K562 (cell line): ENCODE measurements around the gene SLAMF6. TPM values are rescaled to one million over a fixed set of nuclear protein-coding genes. Genes with fewer than 3 reads are reported as not detected.

Source experiments
- DDX20 ChIP-seq: fragments of 450-650 bp; IDR thresholded peaks from 2 replicates; pipeline ENCODE4 v1.6.1; 2016; ENCODE audit warnings: missing genetic modification characterization, low read depth, mild to moderate bottlenecking, missing compliant biosample characterization, moderate library complexity
- NFE2L1 ChIP-seq: fragments of 450-650 bp; IDR thresholded peaks from 2 replicates; pipeline ENCODE4 v1.6.1; 2016; ENCODE audit warnings: missing genetic modification characterization, low read depth, mild to moderate bottlenecking, missing compliant biosample characterization, moderate library complexity, borderline replicate concordance
- RB1 ChIP-seq: fragments of 450-650 bp; IDR thresholded peaks from 2 replicates; pipeline ENCODE4 v1.6.1; 2017; ENCODE audit warnings: low read depth, mild to moderate bottlenecking
- SMARCE1 ChIP-seq: fragments of 450-650 bp; IDR thresholded peaks from 2 replicates; pipeline ENCODE4 v1.7.1; 2016; ENCODE audit warnings: mild to moderate bottlenecking
- TEAD2 ChIP-seq: fragments of 450-650 bp; IDR thresholded peaks from 2 replicates; pipeline ENCODE4 v1.6.1; 2016; ENCODE audit warnings: missing genetic modification characterization, control low read depth, missing compliant biosample characterization
- TSC22D4 ChIP-seq: fragments of 450-650 bp; IDR thresholded peaks from 2 replicates; pipeline ENCODE4 v1.6.1; 2016; ENCODE audit warnings: missing genetic modification characterization, missing biosample characterization, control low read depth
- ZFP1 ChIP-seq: fragments of 450-650 bp; formaldehyde crosslinking; IDR thresholded peaks from 2 replicates; pipeline ENCODE4 v1.4.0; 2020; ENCODE audit warnings: mild to moderate bottlenecking, mixed read lengths
- ZKSCAN3 ChIP-seq: fragments of 250-450 bp; sonication (Bioruptor Pico); IDR thresholded peaks from 2 replicates; pipeline ENCODE4 v1.4.0; 2020
- ZNF175 ChIP-seq: fragments of 200-800 bp; sonication (Bioruptor generic); IDR thresholded peaks from 2 replicates; pipeline ENCODE4 v1.6.1; 2016; ENCODE audit warnings: low read depth, mild to moderate bottlenecking, missing genetic modification characterization, missing compliant biosample characterization
- ZNF263 ChIP-seq: sonication (generic); formaldehyde crosslinking; IDR thresholded peaks from 2 replicates; pipeline ENCODE4 v1.8.0; 2022; ENCODE audit warnings: mild to moderate bottlenecking, missing genetic modification reagents, borderline replicate concordance
- ZNF717 ChIP-seq: fragments of 250-450 bp; sonication (Bioruptor Pico); IDR thresholded peaks from 2 replicates; pipeline ENCODE4 v1.5.0; 2021
- polyA plus RNA-seq, 8 experiments: library from polyadenylated mRNA; depleted of rRNA in 4 of 8; stranded (reverse) in 5 of 8; unstranded in 3 of 8; fragments of >200 nt; fragmentation: Nextera tagmentation in 2 of 8; fragmentation: Illumina TruSeq in 1 of 8; extraction: Ambion mirVana in 2 of 8; extraction: Trizol in 1 of 8; gene quantifications; 2 replicates each; pipeline versions ENCODE4 v1.2.1 to v1.2.3, GENCODE V29; 2011 to 2014; ENCODE audit warnings: inconsistent platforms in 1 of 8, missing spikeins in 1 of 8
- total RNA-seq, 7 experiments: library from RNA; depleted of rRNA in 6 of 7; stranded (reverse); fragments of >200 nt in 6 of 7; fragmentation: Illumina TruSeq in 2 of 7; extraction: Trizol in 2 of 7; gene quantifications; 2 replicates each; pipeline versions ENCODE4 v1.2.1 to v1.2.3, GENCODE V29; 2011 to 2021; ENCODE audit warnings: low replicate concordance in 1 of 7
- TF ChIP-seq, protein P1 (sequence below): sonication (generic); formaldehyde crosslinking; IDR thresholded peaks from 2 replicates; pipeline ENCODE4 v1.8.0; 2022; ENCODE audit warnings: mild to moderate bottlenecking, missing genetic modification reagents
- TF ChIP-seq, protein P2 (sequence below): IDR thresholded peaks from 2 replicates; pipeline ENCODE4 v1.6.1; 2014; ENCODE audit warnings: antibody characterized with exemption
- TF ChIP-seq, protein P3 (sequence below): fragments of 450-650 bp; conservative IDR thresholded peaks from 2 replicates; pipeline ENCODE4 v1.6.1; 2016; ENCODE audit warnings: missing genetic modification characterization, low read depth, mild to moderate bottlenecking, control low read depth, missing compliant biosample characterization
- TF ChIP-seq, protein P4 (sequence below): fragments of 200-800 bp; sonication (Bioruptor generic); IDR thresholded peaks from 2 replicates; pipeline ENCODE4 v1.6.1; 2016; ENCODE audit warnings: missing genetic modification characterization, missing compliant biosample characterization

Gene SLAMF6
- total and polyA plus RNA-seq, 9 of the 15 experiments (the other 6 are each of a cell fraction or from before 2014, with no cell fraction given) = 0.56 to 4.8 (median 1.1) TPM

DNA sequence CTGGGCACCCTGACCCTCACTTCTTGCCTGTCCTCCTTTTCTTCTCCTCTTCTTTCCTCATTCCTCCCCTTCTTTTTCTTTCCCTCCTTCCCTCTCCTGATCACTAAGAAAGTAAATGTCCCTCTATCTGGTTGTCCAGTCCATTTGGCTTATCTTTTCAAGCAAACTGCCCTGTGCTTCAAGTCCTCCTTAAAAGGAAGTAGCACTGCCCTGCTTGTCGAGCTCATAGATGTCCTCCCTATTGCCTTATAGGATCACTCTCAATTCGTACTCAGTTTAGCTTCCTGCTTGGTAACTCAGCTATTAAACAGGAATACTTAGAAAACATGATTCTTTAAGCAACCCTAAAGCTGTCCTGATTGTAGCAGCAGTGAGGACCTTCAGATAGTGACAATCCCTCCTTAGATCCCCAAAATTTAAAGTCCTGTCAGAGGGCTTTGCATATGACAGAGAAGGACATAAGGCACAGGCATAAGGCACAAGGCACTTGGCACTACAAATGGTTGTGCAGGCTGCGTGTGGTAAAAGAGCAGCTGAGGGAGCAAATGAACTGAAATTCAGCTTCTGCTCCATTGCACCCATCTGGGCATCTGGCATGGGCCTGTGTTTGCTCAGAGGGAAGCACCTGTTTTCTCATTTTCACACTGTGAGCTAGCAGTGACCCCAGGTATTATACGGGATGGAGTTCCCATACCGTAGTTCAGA, 26.1 kb upstream of the SLAMF6 start (continued):
- TF ChIP-seq, protein P1, sequence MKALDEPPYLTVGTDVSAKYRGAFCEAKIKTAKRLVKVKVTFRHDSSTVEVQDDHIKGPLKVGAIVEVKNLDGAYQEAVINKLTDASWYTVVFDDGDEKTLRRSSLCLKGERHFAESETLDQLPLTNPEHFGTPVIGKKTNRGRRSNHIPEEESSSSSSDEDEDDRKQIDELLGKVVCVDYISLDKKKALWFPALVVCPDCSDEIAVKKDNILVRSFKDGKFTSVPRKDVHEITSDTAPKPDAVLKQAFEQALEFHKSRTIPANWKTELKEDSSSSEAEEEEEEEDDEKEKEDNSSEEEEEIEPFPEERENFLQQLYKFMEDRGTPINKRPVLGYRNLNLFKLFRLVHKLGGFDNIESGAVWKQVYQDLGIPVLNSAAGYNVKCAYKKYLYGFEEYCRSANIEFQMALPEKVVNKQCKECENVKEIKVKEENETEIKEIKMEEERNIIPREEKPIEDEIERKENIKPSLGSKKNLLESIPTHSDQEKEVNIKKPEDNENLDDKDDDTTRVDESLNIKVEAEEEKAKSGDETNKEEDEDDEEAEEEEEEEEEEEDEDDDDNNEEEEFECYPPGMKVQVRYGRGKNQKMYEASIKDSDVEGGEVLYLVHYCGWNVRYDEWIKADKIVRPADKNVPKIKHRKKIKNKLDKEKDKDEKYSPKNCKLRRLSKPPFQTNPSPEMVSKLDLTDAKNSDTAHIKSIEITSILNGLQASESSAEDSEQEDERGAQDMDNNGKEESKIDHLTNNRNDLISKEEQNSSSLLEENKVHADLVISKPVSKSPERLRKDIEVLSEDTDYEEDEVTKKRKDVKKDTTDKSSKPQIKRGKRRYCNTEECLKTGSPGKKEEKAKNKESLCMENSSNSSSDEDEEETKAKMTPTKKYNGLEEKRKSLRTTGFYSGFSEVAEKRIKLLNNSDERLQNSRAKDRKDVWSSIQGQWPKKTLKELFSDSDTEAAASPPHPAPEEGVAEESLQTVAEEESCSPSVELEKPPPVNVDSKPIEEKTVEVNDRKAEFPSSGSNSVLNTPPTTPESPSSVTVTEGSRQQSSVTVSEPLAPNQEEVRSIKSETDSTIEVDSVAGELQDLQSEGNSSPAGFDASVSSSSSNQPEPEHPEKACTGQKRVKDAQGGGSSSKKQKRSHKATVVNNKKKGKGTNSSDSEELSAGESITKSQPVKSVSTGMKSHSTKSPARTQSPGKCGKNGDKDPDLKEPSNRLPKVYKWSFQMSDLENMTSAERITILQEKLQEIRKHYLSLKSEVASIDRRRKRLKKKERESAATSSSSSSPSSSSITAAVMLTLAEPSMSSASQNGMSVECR (CRISPR knock-in tag) = no peak
- no peak for TF ChIP-seq NFE2L1 (tag)
- TF ChIP-seq, protein P2, sequence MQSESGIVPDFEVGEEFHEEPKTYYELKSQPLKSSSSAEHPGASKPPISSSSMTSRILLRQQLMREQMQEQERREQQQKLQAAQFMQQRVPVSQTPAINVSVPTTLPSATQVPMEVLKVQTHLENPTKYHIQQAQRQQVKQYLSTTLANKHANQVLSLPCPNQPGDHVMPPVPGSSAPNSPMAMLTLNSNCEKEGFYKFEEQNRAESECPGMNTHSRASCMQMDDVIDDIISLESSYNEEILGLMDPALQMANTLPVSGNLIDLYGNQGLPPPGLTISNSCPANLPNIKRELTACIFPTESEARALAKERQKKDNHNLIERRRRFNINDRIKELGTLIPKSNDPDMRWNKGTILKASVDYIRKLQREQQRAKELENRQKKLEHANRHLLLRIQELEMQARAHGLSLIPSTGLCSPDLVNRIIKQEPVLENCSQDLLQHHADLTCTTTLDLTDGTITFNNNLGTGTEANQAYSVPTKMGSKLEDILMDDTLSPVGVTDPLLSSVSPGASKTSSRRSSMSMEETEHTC = no peak
- TF ChIP-seq TEAD2 (tag) = no peak
- TF ChIP-seq SMARCE1 = 0 out of 2 replicates have a peak, but pooled peaks have one; percentile 47
- TF ChIP-seq, protein P3, sequence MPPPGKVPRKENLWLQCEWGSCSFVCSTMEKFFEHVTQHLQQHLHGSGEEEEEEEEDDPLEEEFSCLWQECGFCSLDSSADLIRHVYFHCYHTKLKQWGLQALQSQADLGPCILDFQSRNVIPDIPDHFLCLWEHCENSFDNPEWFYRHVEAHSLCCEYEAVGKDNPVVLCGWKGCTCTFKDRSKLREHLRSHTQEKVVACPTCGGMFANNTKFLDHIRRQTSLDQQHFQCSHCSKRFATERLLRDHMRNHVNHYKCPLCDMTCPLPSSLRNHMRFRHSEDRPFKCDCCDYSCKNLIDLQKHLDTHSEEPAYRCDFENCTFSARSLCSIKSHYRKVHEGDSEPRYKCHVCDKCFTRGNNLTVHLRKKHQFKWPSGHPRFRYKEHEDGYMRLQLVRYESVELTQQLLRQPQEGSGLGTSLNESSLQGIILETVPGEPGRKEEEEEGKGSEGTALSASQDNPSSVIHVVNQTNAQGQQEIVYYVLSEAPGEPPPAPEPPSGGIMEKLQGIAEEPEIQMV = no peak; the same call in 1 of the 2 replicates
- no peak for TF ChIP-seq TSC22D4 (tag)
- TF ChIP-seq ZNF717 (CRISPR knock-in tag) = no peak
- TF ChIP-seq ZNF263 = peak; percentile 92
- TF ChIP-seq, protein P4, sequence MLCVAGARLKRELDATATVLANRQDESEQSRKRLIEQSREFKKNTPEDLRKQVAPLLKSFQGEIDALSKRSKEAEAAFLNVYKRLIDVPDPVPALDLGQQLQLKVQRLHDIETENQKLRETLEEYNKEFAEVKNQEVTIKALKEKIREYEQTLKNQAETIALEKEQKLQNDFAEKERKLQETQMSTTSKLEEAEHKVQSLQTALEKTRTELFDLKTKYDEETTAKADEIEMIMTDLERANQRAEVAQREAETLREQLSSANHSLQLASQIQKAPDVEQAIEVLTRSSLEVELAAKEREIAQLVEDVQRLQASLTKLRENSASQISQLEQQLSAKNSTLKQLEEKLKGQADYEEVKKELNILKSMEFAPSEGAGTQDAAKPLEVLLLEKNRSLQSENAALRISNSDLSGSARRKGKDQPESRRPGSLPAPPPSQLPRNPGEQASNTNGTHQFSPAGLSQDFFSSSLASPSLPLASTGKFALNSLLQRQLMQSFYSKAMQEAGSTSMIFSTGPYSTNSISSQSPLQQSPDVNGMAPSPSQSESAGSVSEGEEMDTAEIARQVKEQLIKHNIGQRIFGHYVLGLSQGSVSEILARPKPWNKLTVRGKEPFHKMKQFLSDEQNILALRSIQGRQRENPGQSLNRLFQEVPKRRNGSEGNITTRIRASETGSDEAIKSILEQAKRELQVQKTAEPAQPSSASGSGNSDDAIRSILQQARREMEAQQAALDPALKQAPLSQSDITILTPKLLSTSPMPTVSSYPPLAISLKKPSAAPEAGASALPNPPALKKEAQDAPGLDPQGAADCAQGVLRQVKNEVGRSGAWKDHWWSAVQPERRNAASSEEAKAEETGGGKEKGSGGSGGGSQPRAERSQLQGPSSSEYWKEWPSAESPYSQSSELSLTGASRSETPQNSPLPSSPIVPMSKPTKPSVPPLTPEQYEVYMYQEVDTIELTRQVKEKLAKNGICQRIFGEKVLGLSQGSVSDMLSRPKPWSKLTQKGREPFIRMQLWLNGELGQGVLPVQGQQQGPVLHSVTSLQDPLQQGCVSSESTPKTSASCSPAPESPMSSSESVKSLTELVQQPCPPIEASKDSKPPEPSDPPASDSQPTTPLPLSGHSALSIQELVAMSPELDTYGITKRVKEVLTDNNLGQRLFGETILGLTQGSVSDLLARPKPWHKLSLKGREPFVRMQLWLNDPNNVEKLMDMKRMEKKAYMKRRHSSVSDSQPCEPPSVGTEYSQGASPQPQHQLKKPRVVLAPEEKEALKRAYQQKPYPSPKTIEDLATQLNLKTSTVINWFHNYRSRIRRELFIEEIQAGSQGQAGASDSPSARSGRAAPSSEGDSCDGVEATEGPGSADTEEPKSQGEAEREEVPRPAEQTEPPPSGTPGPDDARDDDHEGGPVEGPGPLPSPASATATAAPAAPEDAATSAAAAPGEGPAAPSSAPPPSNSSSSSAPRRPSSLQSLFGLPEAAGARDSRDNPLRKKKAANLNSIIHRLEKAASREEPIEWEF (CRISPR knock-in tag) = peak; percentile 61; the same call in 1 of the 2 replicates
- peak; percentile 75 for TF ChIP-seq DDX20 (tag)
- TF ChIP-seq RB1 = no peak
- TF ChIP-seq ZNF175 (CRISPR knock-in tag) = peak; percentile 94
- no peak for TF ChIP-seq ZKSCAN3
- no peak for TF ChIP-seq ZFP1 (CRISPR knock-in tag)
